KG1 (cell line): ENCODE data around the gene CRY2.

Source experiments
- DNase-seq: peaks from one replicate; lab custom pipeline; 2025; lab: John Stamatoyannopoulos, UW

The CRY2 gene

DNA sequence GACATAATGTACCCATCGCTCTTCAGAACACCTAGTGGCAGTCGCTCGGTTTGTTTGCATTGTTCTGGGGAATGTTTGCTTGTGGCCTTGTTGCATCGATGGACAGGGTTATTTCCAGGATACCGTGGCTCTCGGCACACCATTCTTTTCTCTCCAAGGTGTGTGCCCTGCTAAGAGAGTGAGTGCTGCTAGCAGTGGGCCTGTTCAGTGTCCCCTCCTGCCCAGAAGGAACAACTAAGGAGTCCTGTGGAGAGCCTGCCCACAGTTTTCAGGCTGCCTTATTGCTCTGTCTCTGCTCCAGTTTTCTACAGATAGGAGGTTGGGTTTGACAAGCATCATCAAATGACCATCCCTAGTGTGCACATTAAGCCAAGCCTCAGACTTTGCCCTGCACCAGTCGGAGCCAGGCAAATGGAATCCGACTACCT is 1.4 kb downstream of the CRY2 start:
- DNase-seq, result no peak

GRCh38 chr11:45850446-45850845 is 3.2 kb downstream of the CRY2 start:
- no peak for DNase-seq

- DNase-seq, result no peak
Observed at GRCh38 chr11:45851228-45851627, 4.0 kb downstream of the CRY2 start.

- no peak for DNase-seq
Observed at GRCh38 chr11:45852018-45852711, 4.9 kb downstream of the CRY2 start.

- DNase-seq, result no peak
Observed at GRCh38 chr11:45852712-45853101, 5.4 kb downstream of the CRY2 start.

DNA sequence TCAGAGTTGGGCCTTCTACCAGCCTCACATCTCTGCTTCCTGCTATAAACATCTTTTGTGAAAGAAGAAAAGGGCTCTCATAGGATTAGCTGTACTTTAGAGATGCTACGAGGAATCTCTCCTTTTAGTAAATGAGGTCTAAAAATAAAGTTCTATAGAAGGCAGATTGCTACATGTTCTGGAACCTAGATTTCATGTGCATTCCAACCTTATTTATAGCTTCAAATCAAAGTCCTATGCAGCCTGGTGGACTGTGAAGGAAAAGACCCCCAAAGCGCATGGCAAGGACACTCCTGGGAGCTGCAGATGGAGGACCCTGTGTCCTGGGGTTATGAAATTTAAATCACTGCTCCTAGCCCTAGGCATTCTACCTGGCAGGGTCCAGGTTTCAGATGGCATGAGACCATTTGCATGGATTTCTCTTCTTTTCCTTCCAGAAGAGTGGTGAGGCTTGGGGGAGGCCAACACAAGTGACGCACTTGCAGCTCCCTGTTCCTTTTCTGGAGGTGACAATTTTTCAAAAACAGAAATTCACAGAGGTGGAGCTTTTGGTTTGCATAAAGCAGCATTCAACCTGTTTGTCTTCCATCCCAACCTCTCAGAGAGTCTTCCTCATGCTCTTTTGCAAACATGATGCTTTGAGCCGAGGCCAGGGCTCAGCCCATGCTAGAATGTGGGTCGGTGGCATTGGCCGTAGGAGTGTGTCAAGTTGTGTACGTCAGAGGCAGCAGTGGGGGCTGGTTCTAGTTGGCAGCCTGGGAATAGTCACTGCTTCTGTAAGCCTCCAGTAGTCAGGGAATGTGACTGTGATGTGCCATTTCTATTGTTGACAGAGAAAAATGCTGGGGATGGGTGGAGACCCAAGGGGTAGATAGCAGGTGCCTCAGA is 6.3 kb downstream of the CRY2 start:
- DNase-seq, result no peak

DNA sequence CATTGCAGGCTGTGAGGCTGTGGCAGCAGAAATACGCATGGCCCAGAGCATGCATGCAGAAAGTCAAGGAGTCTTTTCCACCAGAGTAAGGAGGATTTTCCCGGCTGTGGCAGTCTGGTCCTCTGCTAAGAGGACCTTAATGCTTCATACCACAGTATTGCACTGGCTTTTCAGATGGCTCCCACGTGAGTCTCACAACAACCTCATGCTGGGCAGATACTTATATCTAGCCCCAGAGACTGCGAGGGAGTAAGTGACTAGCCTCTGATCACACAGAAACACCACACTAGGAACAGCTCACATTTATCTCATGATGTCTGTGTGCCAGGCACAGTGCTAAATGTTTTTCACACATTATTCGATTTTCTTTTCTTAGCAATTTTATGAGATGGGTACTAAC is 8.0 kb downstream of the CRY2 start:
- DNase-seq, result no peak

DNA sequence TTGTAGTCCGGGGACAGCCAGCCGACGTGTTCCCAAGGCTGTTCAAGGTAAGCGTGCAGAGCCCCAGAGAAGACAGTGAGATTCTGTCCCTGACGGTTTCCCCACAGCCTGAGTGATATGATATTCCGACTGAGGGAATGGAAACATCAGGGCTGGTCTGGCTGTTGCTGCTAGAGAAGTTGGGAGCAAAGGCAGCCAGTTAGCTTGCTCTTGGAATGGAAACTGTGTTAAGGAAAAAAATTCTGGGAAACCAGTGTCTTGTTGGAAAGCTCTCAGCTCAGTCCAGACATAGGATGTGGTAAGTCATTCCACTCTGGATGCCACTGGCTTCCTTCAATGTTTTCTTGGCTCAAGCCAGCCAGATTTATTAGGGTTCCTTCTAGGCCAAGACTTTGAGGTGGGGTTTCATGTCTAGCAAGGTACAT is 8.8 kb downstream of the CRY2 start:
- no peak for DNase-seq

DNA sequence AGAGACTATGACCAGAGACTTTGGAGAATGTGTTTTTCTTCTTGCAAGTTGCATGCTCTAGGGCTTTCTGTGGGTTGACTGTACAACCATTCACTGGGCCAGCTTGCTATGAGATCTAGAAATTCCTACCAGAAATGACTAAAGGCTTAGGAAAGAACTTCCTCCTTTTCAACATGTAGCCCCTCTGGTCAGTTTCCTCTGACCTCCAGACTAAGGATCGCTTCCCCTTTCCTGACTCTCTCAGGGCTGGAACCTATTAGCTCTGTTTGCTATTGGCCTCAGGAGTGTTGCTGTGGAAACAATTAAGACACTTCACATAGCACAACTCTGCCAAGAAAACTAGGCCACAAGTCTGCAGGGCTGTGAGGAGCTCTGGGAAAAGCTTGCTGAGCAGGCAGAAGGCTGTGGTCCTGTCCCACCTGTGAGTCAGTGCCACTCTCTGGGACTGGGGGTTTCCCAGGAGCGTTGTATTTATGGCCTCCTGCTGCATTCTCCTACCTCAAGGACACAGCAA is 10.7 kb downstream of the CRY2 start:
- no peak for DNase-seq

DNA sequence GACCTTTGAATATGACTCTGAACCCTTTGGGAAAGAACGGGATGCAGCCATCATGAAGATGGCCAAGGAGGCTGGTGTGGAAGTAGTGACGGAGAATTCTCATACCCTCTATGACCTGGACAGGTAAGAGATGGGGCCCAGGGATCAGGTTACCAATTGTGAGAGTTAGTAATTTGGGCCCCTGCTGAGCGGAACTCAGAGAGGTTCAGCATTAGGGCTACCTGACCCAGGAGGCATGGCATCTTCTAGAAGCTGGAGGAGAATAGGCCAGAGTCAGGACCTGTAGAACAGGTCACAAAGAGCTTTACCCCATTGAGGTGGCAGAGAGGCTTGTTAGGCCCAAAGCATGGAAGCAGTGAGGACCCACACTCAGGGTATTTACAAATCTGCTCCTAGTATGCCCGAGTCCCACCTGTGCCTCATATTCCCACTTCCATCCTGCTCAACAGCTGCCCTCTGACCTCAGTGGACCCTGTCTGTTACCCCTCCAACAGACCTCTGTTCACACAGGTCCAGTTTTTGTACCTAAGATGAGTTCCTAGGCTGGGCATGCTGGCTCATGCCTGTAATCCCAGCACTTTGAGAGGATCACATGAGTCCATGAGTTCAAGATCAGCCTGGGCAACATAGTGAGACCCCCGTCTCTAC is 11.6 kb downstream of the CRY2 start:
- no peak for DNase-seq

GRCh38 chr11:45859661-45860140 is 12.4 kb downstream of the CRY2 start:
- DNase-seq, result no peak

DNA sequence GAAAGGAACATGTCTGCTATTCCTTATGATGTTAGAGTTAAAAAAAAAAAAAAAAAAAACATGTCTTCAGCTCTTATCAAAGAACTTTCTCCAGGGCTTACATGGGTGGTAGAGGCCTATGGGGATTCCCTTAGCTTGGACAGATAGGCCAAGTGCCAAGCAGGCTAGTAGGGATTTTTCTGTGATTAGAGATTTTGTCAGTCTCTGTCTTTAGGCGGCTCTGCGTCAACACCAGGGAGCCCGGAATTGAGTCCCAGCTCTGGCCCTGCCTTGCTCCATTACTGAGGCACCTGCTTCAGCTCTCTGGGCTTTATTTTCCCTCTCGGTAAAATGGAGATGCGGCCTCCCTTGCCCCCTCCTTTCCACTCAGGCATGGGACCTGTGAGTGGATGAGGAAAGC is 13.1 kb downstream of the CRY2 start:
- no peak for DNase-seq

DNA sequence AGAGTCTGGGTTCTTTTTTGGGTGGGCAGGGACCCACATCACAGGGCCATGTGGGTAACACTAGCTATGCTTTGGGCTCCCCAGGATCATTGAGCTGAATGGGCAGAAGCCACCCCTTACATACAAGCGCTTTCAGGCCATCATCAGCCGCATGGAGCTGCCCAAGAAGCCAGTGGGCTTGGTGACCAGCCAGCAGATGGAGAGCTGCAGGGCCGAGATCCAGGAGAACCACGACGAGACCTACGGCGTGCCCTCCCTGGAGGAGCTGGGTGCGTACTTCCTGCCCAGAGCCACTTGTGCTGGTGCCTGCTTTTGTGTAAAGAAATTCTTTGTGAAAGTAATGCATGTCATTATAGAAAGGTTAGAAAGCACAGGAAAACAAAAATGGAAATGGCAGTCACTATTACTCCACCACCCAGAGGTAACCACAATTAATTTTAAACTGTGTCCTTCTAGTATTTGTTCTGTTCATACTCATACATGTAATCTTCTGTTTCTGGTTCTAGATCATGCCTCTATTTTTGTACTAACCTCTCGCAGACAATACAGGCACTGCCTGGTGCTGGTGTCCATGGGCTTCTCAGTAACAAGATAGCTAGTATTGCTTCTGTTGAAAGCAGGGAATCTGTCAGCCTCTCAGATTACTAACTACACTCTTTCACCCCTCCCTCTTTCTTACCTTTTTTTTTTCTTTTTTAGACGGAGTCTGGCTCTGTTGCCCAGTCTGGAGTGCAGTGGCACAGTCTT is 13.7 kb downstream of the CRY2 start:
- DNase-seq, result no peak

DNA sequence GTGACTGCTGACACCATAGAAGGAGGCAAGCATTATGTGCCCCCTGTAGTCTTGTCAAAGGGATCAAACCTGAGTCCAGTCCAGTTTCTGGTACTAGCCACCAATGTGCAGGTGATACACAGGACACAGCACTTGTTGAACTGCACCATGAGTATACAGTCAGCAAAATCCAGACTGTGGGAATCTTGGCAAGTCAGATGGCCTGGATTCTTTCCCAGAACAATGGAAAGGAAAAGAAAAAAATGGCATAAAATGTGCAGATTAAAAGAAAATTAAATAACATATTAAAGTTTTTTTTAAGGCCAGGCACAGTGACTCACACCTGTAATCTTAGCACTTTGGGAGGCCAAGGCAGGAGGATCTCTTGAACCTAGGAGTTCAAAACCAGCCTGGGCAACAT is 16.8 kb downstream of the CRY2 start:
- no peak for DNase-seq

- DNase-seq, result no peak
Observed at GRCh38 chr11:45869551-45869950, 22.3 kb downstream of the CRY2 start.

- no peak for DNase-seq
Observed at GRCh38 chr11:45870706-45871105, 23.4 kb downstream of the CRY2 start.

DNA sequence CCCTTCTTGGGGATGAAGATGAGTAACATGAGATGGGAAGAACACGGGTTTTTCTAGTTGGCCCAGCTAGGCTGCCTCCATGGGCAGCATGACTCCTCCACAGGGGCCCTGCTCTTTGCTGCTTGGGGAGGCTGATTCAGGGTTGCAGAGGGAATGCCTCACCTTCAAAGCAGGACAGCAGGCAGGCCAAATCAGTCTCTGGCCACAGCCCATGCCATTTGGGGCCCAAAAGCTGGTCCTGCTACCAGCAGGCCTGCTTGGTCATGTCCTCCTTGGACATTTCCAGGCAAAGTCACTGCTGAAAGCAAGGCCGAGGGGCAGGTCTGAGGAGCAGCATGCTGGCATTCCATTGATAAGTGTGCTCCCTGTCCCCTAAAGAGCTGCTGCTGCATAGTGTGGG is 24.4 kb downstream of the CRY2 start:
- no peak for DNase-seq

- no peak for DNase-seq
Observed at GRCh38 chr11:45872651-45873356, 25.5 kb downstream of the CRY2 start.

DNA sequence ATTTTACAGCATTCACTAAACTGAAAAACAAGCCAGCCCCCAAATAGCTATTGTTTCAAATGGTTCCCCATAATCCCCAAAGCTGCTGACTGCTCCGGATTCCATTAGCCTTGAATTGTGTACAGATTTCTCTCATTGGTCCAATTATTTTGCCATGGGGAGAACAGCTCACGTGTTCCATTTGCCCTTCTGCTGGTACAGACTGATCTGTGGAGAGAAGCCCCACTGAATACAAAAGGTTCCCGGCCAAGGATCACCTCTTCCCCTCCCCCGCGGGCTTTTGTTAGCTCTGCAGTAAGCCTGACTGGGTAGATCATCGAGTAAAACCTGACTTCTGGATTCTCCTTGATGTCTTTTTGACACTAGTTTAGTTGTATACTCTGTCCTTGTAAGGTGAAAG is 29.1 kb downstream of the CRY2 start:
- DNase-seq, result no peak

GRCh38 chr11:45877221-45877620 is 29.9 kb downstream of the CRY2 start:
- DNase-seq, result no peak

GRCh38 chr11:45877845-45878244 is 30.6 kb downstream of the CRY2 start:
- no peak for DNase-seq
